WERI-Rb-1 (cell line): ENCODE measurements around the gene MYCBPAP.
A peak's percentile ranks its signal among the peaks of the same experiment; 100 is the strongest.

Experiments used
- DNase-seq: peaks from one replicate; pipeline ENCODE4 v3.0.0-alpha.2; 2020
- H3K27ac ChIP-seq: fragments of 250-450 bp; sonication (Bioruptor Pico); 2 replicates; pipeline ENCODE4 v1.5.1; 2020; ENCODE audit warnings: mild to moderate bottlenecking, moderate library complexity
- H3K27me3 ChIP-seq: fragments of 250-450 bp; sonication (Bioruptor Pico); 2 replicates; pipeline ENCODE4 v1.5.1; 2021; ENCODE audit warnings: mild to moderate bottlenecking, low read depth, moderate library complexity; ENCODE audit not compliant: insufficient read depth, severe bottlenecking
- H3K36me3 ChIP-seq: fragments of 250-450 bp; sonication (Bioruptor Pico); 2 replicates; pipeline ENCODE4 v1.5.1; 2020; ENCODE audit warnings: mild to moderate bottlenecking, moderate library complexity
- H3K4me3 ChIP-seq: 2 replicates; pipeline ENCODE4 v1.5.1; 2011; ENCODE audit warnings: low read depth, mild to moderate bottlenecking, control low read depth, low read length
- H3K9me3 ChIP-seq: fragments of 250-450 bp; sonication (Bioruptor Pico); 2 replicates; pipeline ENCODE4 v1.5.1; 2021; ENCODE audit warnings: mild to moderate bottlenecking, moderate library complexity; ENCODE audit not compliant: severe bottlenecking
- CTCF ChIP-seq: IDR thresholded peaks from 2 replicates; pipeline ENCODE4 v1.5.1; 2011; ENCODE audit warnings: low read depth, mild to moderate bottlenecking, control low read depth, inconsistent platforms, low read length

Gene MYCBPAP

GRCh38 chr17:50562242-50563091 is 54.2 kb downstream of the MYCBPAP start:
- TF ChIP-seq CTCF: no peak
- Histone ChIP-seq H3K27me3 (no peaks in the 10 kb centered on the region), H3K4me3 (peak overlapping the region; percentile 78), H3K27ac (peak overlapping the region; percentile 52), H3K36me3 (peaks cover 15% of the 10 kb centered on the region), H3K9me3 (no peaks in the 10 kb centered on the region)
- no peak for DNase-seq

- Histone ChIP-seq H3K4me3 (peak overlapping the region; percentile 78), H3K9me3 (no peaks in the 10 kb centered on the region), H3K27ac (peak overlapping the region; percentile 52), H3K27me3 (no peaks in the 10 kb centered on the region), H3K36me3 (peaks cover 21% of the 10 kb centered on the region)
- peak; percentile 74 for DNase-seq
- peak; percentile 73 for TF ChIP-seq CTCF
Measured at GRCh38 chr17:50563092-50563511, 54.9 kb downstream of the MYCBPAP start.

GRCh38 chr17:50564916-50565315 is 56.7 kb downstream of the MYCBPAP start:
- H3K27ac ChIP-seq: peak overlapping the region; percentile 41
- peaks cover 36% of the 10 kb centered on the region for H3K36me3 ChIP-seq
- H3K27me3 ChIP-seq: no peaks in the 10 kb centered on the region
- no peaks in the 10 kb centered on the region for H3K9me3 ChIP-seq
- no peak overlapping the region for H3K4me3 ChIP-seq
- peak; percentile 61 for DNase-seq
- no peak for TF ChIP-seq CTCF

- no peak for DNase-seq
- Histone ChIP-seq H3K36me3 (peaks cover 36% of the 10 kb centered on the region), H3K27me3 (no peaks in the 10 kb centered on the region), H3K27ac (peak overlapping the region; percentile 41), H3K4me3 (no peak overlapping the region), H3K9me3 (no peaks in the 10 kb centered on the region)
- TF ChIP-seq CTCF: no peak
Measured at GRCh38 chr17:50565402-50566350, 57.4 kb downstream of the MYCBPAP start.

GRCh38 chr17:50566886-50567285 is 58.6 kb downstream of the MYCBPAP start:
- Histone ChIP-seq H3K9me3 (no peaks in the 10 kb centered on the region), H3K36me3 (peaks cover 48% of the 10 kb centered on the region), H3K27me3 (no peaks in the 10 kb centered on the region), H3K27ac (peak overlapping the region; percentile 96), H3K4me3 (no peak overlapping the region)
- no peak for DNase-seq
- no peak for TF ChIP-seq CTCF
